DND-41 (cell line): ENCODE measurements around the gene ZFTA.

Experiments used
- ATAC-seq: fragments of 200-7000 bp; cut with Tn5 transposase; 3 replicates; pipeline ENCODE4 v1.9.1; 2021; ENCODE audit warnings: low read depth; ENCODE audit not compliant: insufficient read depth
- DNase-seq: peaks from one replicate; pipeline ENCODE4 v3.0.0-alpha.2; 2020
- H2AFZ ChIP-seq: 2 replicates; pipeline ENCODE4 v1.6.0; 2012; ENCODE audit warnings: low read depth, low read length
- H3K27ac ChIP-seq: 2 replicates; pipeline ENCODE4 v1.5.1; 2012; ENCODE audit warnings: low read length, inconsistent platforms
- H3K27me3 ChIP-seq: fragments of 200-600 bp; sonication (generic); 2 replicates; pipeline ENCODE4 v1.6.0; 2012; ENCODE audit warnings: low read length, mild to moderate bottlenecking, inconsistent platforms; ENCODE audit not compliant: insufficient read depth, poor library complexity
- H3K36me3 ChIP-seq: 2 replicates; pipeline ENCODE4 v1.5.1; 2012; ENCODE audit warnings: low read length, inconsistent platforms; ENCODE audit not compliant: insufficient read depth
- H3K4me1 ChIP-seq: 2 replicates; pipeline ENCODE4 v1.5.1; 2012; ENCODE audit warnings: mild to moderate bottlenecking, low read length; ENCODE audit not compliant: insufficient read depth
- H3K4me2 ChIP-seq: 2 replicates; pipeline ENCODE4 v1.6.0; 2012; ENCODE audit warnings: mild to moderate bottlenecking, moderate library complexity, low read length, inconsistent platforms; ENCODE audit not compliant: insufficient read depth
- H3K4me3 ChIP-seq, 2 experiments: fragments of 200-600 bp in 1 of 2; shearing (Covaris generic) in 1 of 2; 2 replicates each; pipeline ENCODE4 v1.5.1; 2012 to 2016; ENCODE audit warnings: inconsistent platforms in 2 of 2, low read length in 2 of 2, mild to moderate bottlenecking in 2 of 2, low read depth in 1 of 2, moderate library complexity in 1 of 2
- H3K79me2 ChIP-seq: 2 replicates; pipeline ENCODE4 v1.6.0; 2012; ENCODE audit warnings: low read length, inconsistent platforms; ENCODE audit not compliant: insufficient read depth
- H3K9ac ChIP-seq: 2 replicates; pipeline ENCODE4 v1.6.0; 2012; ENCODE audit warnings: low read depth, mild to moderate bottlenecking, inconsistent platforms, low read length, moderate library complexity
- H3K9me3 ChIP-seq: 2 replicates; pipeline ENCODE4 v1.5.1; 2012; ENCODE audit warnings: low read length, moderate library complexity, mild to moderate bottlenecking, inconsistent platforms; ENCODE audit not compliant: insufficient read depth, severe bottlenecking
- H4K20me1 ChIP-seq: 2 replicates; pipeline ENCODE4 v1.6.0; 2012; ENCODE audit warnings: low read length; ENCODE audit not compliant: insufficient read depth
- CTCF ChIP-seq: IDR thresholded peaks from 2 replicates; pipeline ENCODE4 v1.5.1; 2012; ENCODE audit warnings: borderline replicate concordance, low read length, moderate library complexity, mild to moderate bottlenecking; ENCODE audit not compliant: poor library complexity, severe bottlenecking; ENCODE audit errors: extremely low read depth
- EZH2 ChIP-seq: IDR thresholded peaks from 3 replicates; pipeline ENCODE4 v1.6.1; 2012; ENCODE audit warnings: borderline replicate concordance, low read depth, mild to moderate bottlenecking, moderate library complexity, low read length, inconsistent platforms; ENCODE audit not compliant: severe bottlenecking

Gene ZFTA

GRCh38 chr11:63785823-63786222 is 17.2 kb upstream of the ZFTA start:
- ATAC-seq = no peak

GRCh38 chr11:63783925-63784592 is 15.5 kb upstream of the ZFTA start:
- Histone ChIP-seq H3K4me3 (no peak overlapping the region), H3K36me3 (no peaks in the 10 kb centered on the region), H3K27me3 (peaks cover 3% of the 10 kb centered on the region), H2AFZ (0 out of 2 replicates have a peak overlapping the region, but pooled peaks have one; percentile 17), H3K9ac (no peak overlapping the region), H4K20me1 (no peaks in the 10 kb centered on the region), H3K79me2 (no peaks in the 10 kb centered on the region), H3K4me2 (no peak overlapping the region), H3K9me3 (no peaks in the 10 kb centered on the region), H3K4me1 (peaks cover 4% of the 10 kb centered on the region; the same call in 1 of the 2 replicates), H3K27ac (no peak overlapping the region)
- peak; percentile 70 for ATAC-seq
- DNase-seq = peak; percentile 30
- no peak for TF ChIP-seq EZH2
- TF ChIP-seq CTCF = no peak

More at GRCh38 chr11:63785823-63786222, 17.2 kb upstream of the ZFTA start:
- peaks cover 4% of the 10 kb centered on the region; the same call in 1 of the 2 replicates for H3K4me1 ChIP-seq
- TF ChIP-seq EZH2 (no peak), CTCF (no peak)
- H3K27ac ChIP-seq = no peak overlapping the region
- peaks cover 3% of the 10 kb centered on the region for H3K27me3 ChIP-seq
- H3K9me3 ChIP-seq = peaks cover 3% of the 10 kb centered on the region
- H3K36me3 ChIP-seq = no peaks in the 10 kb centered on the region
- H3K4me3 ChIP-seq = no peak overlapping the region
- H3K79me2 ChIP-seq = no peaks in the 10 kb centered on the region
- H3K9ac ChIP-seq = no peak overlapping the region
- H2AFZ ChIP-seq = no peak overlapping the region
- no peaks in the 10 kb centered on the region for H4K20me1 ChIP-seq
- DNase-seq = no peak
- no peak overlapping the region for H3K4me2 ChIP-seq

- H3K27ac ChIP-seq = no peak overlapping the region
- H4K20me1 ChIP-seq = no peaks in the 10 kb centered on the region
- no peak for DNase-seq
- no peaks in the 10 kb centered on the region for H3K36me3 ChIP-seq
- no peaks in the 10 kb centered on the region for H3K79me2 ChIP-seq
- ATAC-seq = no peak
- H3K4me3 ChIP-seq = no peak overlapping the region
- TF ChIP-seq CTCF (no peak), EZH2 (no peak)
- no peak overlapping the region for H3K9ac ChIP-seq
- no peaks in the 10 kb centered on the region for H3K9me3 ChIP-seq
- H3K27me3 ChIP-seq = peaks cover 3% of the 10 kb centered on the region
- H2AFZ ChIP-seq = no peak overlapping the region
- H3K4me1 ChIP-seq = peaks cover 4% of the 10 kb centered on the region; the same call in 1 of the 2 replicates
- no peak overlapping the region for H3K4me2 ChIP-seq
Measured at GRCh38 chr11:63782749-63783148, 14.2 kb upstream of the ZFTA start.
